Measurements from ENCODE around the gene PHAX.

DNA sequence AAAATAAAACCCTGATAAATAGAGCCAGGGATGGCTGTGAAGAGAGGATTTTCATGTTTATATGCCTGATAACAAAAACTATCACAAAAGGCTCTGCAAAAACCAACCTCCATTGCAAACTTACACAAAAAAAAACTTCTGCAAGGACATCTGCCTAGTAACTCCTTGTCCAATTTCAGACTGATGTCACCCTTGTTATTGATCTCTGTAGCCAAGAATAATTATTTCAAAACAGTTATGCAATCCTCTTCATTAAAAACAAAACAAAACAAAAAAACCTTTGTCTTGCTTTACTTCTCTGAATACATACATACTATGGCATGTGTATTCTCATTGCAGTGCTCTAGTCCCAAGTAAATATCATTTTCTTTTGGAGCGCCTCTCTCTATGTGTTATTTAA lies 49.7 kb downstream of the PHAX start:
- TF ChIP-seq, protein P1, sequence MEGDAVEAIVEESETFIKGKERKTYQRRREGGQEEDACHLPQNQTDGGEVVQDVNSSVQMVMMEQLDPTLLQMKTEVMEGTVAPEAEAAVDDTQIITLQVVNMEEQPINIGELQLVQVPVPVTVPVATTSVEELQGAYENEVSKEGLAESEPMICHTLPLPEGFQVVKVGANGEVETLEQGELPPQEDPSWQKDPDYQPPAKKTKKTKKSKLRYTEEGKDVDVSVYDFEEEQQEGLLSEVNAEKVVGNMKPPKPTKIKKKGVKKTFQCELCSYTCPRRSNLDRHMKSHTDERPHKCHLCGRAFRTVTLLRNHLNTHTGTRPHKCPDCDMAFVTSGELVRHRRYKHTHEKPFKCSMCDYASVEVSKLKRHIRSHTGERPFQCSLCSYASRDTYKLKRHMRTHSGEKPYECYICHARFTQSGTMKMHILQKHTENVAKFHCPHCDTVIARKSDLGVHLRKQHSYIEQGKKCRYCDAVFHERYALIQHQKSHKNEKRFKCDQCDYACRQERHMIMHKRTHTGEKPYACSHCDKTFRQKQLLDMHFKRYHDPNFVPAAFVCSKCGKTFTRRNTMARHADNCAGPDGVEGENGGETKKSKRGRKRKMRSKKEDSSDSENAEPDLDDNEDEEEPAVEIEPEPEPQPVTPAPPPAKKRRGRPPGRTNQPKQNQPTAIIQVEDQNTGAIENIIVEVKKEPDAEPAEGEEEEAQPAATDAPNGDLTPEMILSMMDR (IDR thresholded peaks at IDR 0.05; ENCODE audit: insufficient read depth, low read length): no peak
- no peak for TF ChIP-seq POLR2AphosphoS5 (IDR thresholded peaks at IDR 0.05; ENCODE audit: low read depth)

All from HL-60 (cell line).